HG02840 (cell line): Measurements from ENCODE around the gene POMT2.

Experiments used
- ATAC-seq: cut with Tn5 transposase; IDR thresholded peaks from one replicate; pipeline ENCODE4 v1.9.1; 2021; ENCODE audit warnings: mild to moderate bottlenecking, moderate library complexity, moderate number of reproducible peaks; ENCODE audit not compliant: unreplicated experiment, low FRiP score

The POMT2 gene

GRCh38 chr14:77248666-77249065 is 72.0 kb downstream of the POMT2 start:
- ATAC-seq, result no peak

GRCh38 chr14:77246784-77247183 is 73.9 kb downstream of the POMT2 start:
- ATAC-seq, result no peak

- no peak for ATAC-seq
These were observed 74.9 kb downstream of the POMT2 start for GRCh38 chr14:77245820-77246219.

- ATAC-seq, result no peak
These were observed 76.8 kb downstream of the POMT2 start for GRCh38 chr14:77243853-77244252.

- ATAC-seq, result no peak
These were observed 77.9 kb downstream of the POMT2 start for GRCh38 chr14:77242752-77243151.

- ATAC-seq, result no peak
These were observed 78.7 kb downstream of the POMT2 start for GRCh38 chr14:77241955-77242354.

- ATAC-seq, result no peak
These were observed 80.3 kb downstream of the POMT2 start for GRCh38 chr14:77240336-77240915.

- ATAC-seq, result no peak
These were observed 81.3 kb downstream of the POMT2 start for GRCh38 chr14:77239412-77239811.

- ATAC-seq, result no peak
These were observed 81.7 kb downstream of the POMT2 start for GRCh38 chr14:77238996-77239395.

GRCh38 chr14:77238356-77238755 is 82.3 kb downstream of the POMT2 start:
- ATAC-seq, result no peak

- no peak for ATAC-seq
These were observed 83.9 kb downstream of the POMT2 start for GRCh38 chr14:77236814-77237213.

- no peak for ATAC-seq
These were observed 89.0 kb downstream of the POMT2 start for GRCh38 chr14:77231721-77232120.

- no peak for ATAC-seq
These were observed 89.8 kb downstream of the POMT2 start for GRCh38 chr14:77230914-77231313.

GRCh38 chr14:77228056-77228455 is 92.6 kb downstream of the POMT2 start:
- no peak for ATAC-seq

GRCh38 chr14:77225892-77226557 is 94.7 kb downstream of the POMT2 start:
- no peak for ATAC-seq

GRCh38 chr14:77225254-77225653 is 95.4 kb downstream of the POMT2 start:
- no peak for ATAC-seq
